ENCODE results near the gene CD177.
"Not testable (repeated sequence)": the region's sequence is repeated elsewhere in the genome, so short reads cannot be mapped to it uniquely, and the experiment has no call there.

CD177 gene

GRCh38 chr19:43336508-43336907 lies 17.0 kb upstream of the CD177 start:
- DNase-seq: not testable (repeated sequence)

- DNase-seq: no peak
Measured at GRCh38 chr19:43337737-43338136, 15.7 kb upstream of the CD177 start.

DNA sequence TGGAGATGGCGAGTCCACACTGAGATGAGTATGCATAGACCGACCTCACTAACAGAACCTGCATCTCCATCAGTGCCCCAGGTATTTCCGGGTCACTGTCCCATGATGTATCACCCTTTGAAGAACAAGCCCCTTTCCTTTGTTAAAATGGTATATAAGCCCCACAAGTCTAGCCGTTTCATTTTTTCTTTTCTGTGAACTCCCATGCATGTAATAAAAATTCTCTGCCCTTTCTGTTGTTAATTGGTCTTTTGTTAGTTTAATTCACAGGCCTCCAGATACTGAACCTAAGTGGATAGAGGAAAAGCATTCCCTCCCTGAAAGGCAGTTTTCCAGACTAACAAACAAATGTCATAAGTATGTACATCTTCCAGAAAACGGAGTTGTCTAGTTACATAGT lies 15.0 kb upstream of the CD177 start:
- DNase-seq: no peak

DNA sequence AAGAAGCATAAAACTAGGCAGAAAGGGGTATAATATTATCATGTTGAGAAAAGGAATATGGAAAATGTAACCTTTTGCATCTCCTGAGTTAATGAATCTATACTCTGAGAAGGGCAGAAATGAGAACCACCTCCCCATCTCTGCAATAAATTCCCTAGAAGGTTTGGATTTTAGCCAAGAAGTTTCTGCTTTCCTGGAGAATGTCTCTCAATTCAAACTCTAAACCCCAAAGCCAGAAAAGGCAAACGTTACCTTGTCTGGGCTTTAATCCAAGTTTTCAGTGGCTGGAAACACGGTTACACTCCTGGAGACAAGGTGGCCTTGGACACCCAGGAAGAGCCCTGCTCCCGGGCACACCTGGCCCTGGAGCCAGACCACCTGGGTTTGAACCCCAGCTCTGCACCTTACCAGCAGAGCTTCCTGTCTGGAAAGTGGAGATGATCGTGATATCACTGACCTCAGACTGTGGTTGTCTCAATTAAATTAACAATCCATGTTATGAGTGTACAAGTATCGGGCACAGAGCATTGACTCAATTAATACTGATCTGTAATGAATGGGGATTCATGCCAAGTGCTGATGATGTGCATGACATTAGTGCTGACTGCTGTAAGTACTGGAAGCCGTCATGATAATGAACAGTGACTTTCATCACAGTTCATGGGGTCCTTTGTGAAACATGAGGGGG lies 14.1 kb upstream of the CD177 start:
- DNase-seq: not testable (repeated sequence)

DNA sequence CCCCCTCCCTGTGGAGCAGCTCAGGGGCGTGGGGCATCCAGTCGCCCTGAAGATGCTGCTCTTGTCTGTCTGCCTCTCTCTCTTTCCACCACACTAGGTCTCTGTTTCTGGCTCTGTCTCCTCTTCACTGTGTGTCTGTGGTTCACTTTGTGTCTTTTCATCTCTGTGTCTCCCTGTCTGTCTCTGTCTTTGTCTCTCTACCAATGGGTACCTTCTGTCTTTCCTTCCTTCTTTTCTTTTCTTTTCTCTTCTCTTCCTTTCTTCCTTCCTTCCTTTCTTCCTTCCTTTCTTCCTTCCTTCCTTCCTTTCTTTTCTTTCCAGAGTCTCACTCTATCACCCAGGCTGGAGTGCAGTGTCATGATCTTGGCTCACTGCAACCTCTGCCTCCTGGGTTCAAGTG lies 13.4 kb upstream of the CD177 start:
- not testable (repeated sequence) for DNase-seq

GRCh38 chr19:43341098-43341497 lies 12.4 kb upstream of the CD177 start:
- not testable (repeated sequence) for DNase-seq

DNA sequence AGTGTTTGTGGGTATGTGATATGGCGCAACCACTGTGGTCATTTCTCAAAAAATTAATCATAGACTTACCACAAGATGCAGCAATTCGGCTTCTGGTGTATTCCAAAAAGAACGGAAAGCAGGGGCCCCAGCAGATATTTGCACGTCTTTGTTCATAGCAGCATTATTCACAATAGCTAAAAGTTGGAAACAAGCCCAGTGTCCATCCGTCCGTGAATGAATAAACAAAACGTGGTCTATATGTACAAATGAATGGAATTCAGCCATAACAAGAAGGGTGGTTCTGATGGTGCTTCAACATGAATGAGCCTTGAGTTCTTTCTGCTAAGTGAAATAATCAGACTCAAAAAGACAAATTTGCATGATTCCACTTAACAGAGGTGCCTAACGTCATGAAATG lies 11.4 kb upstream of the CD177 start:
- not testable (repeated sequence) for DNase-seq

- not testable (repeated sequence) for DNase-seq
Measured at GRCh38 chr19:43344347-43344925, 9.1 kb upstream of the CD177 start.

DNA sequence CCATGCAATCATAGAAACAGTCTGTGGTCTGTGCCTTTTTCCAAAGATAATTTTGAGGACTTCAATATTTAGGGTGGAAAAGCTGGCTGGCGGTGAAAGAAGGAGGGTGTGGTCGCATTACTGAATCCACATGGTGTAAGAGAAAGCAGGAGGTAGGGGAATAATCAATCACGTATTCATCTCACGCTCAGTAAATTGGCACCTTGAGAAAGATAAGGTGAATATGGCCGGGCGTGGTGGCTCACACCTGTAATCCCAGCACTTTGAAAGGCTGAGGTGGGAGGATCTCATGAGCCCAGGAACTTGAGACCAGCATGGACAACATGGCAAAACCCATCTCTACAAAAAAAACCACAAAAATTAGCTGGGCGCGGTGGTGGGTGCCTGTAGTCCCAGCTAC lies 3.7 kb upstream of the CD177 start:
- DNase-seq: not testable (repeated sequence)

DNA sequence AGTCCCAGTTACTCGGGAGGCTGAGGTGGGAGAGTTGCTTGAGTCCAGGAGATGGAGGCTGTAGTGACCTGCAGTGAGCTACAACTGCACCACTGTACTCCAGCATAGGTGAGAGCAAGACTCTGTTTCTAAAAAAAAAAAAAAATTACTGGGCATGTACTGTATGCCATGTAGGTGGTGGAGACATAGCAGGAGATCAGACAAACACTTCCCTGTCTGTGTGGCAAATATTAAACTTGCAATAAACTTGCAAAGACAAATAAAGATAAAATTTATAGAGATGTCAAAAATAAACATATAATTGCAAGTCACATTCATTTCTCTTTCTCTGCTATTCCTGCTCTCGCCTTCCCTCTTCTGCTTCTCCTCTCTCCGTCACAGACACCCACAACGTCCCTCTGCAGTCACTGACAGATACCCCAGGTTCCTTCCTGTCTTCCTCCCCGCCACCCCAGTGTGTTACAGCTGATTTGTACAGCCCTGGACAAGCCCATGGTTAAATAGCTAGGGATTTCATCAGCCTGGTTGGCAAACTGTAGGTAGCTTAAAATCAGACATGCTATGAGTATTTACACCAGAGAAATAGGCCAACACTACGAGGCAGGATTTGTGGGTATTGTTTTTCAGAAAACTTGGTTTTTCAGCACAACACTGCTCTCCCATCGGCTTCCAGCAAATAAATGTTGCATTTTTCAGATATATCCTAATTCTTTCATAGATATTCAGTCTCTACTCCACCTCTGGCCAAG lies 1.3 kb upstream of the CD177 start:
- no peak for DNase-seq

DNA sequence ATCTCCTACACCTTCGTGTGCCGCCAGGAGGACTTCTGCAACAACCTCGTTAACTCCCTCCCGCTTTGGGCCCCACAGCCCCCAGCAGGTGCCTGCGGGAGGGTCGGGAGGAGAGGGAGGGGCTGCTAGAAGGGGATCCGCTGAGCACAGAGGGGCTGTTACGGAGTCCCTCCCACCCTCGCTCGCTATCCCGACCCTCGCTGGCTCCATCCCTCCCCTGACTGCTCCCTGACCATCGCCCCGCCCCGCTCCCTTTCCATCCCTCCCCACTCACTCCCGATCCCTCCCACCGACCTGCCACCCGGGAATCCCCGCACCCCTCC lies 780 bp downstream of the CD177 start:
- DNase-seq: no peak

DNA sequence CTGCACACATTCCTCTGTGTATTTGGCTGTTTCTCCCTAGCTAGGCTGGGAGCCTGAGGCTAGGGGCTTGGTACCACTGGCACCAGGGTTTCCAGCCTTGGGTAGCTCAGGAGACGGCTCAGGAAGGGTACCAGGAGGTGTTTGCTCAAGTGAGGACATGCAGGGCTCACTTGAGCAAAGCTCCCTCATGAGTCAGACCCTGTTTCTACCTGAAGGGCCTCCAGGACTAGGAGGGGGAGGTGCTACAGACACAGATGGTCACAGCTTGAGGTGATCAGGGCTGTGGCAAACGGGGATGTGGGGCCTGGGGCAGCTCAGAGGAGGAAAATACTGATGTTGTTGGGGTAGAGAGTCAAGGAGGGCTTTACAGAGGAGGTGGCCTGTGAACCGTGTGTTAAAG lies 3.3 kb downstream of the CD177 start:
- not testable (repeated sequence) for DNase-seq

DNA sequence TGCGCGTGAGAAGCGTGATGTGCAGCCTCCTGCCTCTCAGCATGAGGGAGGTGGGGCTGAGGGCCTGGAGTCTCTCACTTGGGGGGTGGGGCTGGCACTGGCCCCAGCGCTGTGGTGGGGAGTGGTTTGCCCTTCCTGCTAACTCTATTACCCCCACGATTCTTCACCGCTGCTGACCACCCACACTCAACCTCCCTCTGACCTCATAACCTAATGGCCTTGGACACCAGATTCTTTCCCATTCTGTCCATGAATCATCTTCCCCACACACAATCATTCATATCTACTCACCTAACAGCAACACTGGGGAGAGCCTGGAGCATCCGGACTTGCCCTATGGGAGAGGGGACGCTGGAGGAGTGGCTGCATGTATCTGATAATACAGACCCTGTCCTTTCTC lies 8.7 kb downstream of the CD177 start:
- no peak for DNase-seq

DNA sequence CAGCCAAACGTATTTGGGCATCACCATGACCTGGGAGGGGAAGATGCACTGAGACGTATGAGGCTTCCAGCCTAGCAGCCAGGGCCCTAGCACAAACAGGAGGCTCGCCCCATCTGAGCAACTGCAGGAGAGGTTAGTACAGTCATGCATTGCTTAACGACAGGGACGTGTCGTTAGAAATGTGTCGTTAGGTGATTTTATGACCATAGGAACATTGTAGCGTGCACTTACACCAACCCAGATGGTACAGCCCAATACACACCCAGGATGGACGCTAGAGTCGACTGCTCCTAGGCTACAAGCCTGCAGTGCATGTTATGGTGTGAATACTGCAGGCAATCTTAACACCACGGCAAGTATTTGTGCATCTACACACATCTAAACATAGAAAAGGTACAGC lies 9.3 kb downstream of the CD177 start:
- no peak for DNase-seq

GRCh38 chr19:43365677-43366076 lies 12.2 kb downstream of the CD177 start:
- DNase-seq: not testable (repeated sequence)

- no peak for DNase-seq
Measured at GRCh38 chr19:43367822-43368221, 14.3 kb downstream of the CD177 start.

- DNase-seq: not testable (repeated sequence)
Measured at GRCh38 chr19:43368897-43369296, 15.4 kb downstream of the CD177 start.

- DNase-seq: no peak
Measured at GRCh38 chr19:43371909-43372308, 18.4 kb downstream of the CD177 start.

DNA sequence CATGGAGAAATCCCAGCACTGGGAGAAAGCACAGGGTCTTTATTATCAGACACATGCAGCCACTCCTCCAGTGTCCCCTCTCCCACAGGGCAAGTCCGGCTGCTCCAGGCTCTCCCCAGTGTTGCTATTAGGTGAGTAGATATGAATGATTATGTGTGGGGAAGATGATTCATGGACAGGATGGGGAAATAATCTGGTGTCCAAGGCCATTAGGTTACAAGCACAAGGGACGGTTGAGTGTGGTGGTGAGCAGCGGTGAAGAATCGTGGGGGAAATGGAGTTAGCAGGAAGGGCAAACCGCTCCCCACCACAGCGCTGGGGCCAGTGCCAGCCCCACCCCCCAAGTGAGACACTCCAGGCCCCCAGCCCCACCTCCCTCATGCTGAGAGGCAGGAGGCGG lies 19.0 kb downstream of the CD177 start:
- DNase-seq: no peak

DNA sequence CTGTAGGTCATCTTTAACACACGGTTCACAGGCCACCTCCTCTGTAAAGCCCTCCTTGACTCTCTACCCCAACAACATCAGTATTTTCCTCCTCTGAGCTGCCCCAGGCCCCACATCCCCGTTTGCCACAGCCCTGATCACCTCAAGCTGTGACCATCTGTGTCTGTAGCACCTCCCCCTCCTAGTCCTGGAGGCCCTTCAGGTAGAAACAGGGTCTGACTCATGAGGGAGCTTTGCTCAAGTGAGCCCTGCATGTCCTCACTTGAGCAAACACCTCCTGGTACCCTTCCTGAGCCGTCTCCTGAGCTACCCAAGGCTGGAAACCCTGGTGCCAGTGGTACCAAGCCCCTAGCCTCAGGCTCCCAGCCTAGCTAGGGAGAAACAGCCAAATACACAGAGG lies 24.1 kb downstream of the CD177 start:
- DNase-seq: not testable (repeated sequence)

DNA sequence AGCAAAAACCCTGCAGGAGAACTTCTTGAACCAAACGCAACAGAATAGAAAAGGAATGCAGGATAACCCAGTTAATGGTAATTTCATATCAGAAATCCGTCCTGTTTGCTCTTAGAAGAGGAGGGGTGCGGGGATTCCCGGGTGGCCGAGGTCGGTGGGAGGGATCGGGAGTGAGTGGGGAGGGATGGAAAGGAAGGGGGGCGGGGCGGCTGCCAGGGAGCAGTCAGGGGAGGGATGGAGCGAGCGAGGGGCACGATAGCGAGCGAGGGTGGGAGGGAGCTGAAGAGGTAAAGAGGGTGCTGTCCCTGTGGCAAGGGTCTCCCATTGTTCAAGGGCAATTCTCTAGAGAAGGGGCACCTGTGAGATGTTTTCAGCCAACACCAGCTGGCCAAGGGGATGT lies 26.5 kb downstream of the CD177 start:
- DNase-seq: no peak

GRCh38 chr19:43380771-43381386 lies 27.4 kb downstream of the CD177 start:
- DNase-seq: no peak

DNA sequence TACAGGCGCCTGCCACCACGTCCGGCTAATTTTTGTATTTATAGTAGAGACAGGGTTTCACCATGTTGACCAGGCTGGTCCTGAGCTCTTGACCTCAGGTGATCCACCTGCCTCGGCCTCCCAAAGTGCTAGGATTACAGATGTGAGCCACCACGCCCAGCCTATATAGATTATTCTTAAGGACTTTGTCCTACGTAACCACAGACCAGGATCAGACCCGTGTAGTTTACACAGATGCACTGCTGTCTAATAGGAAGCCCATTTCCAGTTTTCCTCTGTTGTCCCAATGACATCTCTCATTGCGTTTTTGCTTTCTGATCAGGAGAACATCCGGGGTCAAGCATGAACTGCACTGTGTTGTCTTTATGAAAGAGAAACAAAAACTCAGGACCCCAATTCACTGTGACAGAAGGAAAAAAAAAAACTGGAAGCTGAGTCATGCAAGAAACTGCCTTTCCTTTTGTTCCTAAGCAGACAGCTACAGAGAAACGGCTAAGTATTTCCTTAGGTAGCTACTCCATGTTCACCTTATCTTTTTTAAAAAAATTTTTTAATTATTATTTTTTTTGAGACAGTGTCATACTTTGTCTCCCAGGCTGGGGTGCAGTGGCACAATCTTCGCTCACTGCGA lies 29.2 kb downstream of the CD177 start:
- not testable (repeated sequence) for DNase-seq

All from activated gamma-delta T cell treated with Interleukin-2 at 50 U/mL for 16 hours (primary cell).